Lung (tissue), 12 donors: ENCODE data around the gene TSPAN17. TPM values are rescaled to one million over a fixed set of nuclear protein-coding genes. Genes with fewer than 3 reads are reported as not detected.

ENCODE experiments used
- ATAC-seq: fragments of 200-7000 bp; cut with Tn5 transposase; one replicate; pipeline ENCODE4 v1.9.1; 2020; ENCODE audit warnings: moderate number of reproducible peaks; ENCODE audit not compliant: insufficient read depth, low FRiP score
- DNase-seq, 3 donors: peaks; one replicate each; pipeline ENCODE4 v3.0.0-alpha.2; 2013 to 2017
- H3K27ac ChIP-seq, 2 donors: one replicate each; pipeline ENCODE4 v1.5.1; 2013; ENCODE audit warnings: mild to moderate bottlenecking in 2 of 2, moderate library complexity in 2 of 2, control low read depth in 1 of 2, inconsistent platforms in 1 of 2, low read depth in 1 of 2, low read length in 1 of 2
- H3K27me3 ChIP-seq, 3 donors: one replicate each; pipeline ENCODE4 v1.5.1; 2013; ENCODE audit warnings: low read length in 2 of 3; ENCODE audit not compliant: control insufficient read depth in 3 of 3, insufficient read depth in 3 of 3
- H3K36me3 ChIP-seq, 4 donors: one replicate each; pipeline ENCODE4 v1.5.1; 2013; ENCODE audit warnings: low read length in 4 of 4, mild to moderate bottlenecking in 1 of 4, moderate library complexity in 1 of 4; ENCODE audit not compliant: control insufficient read depth in 4 of 4, insufficient read depth in 4 of 4
- H3K4me1 ChIP-seq, 5 donors: one replicate each; pipeline ENCODE4 v1.5.1; 2013; ENCODE audit warnings: low read length in 5 of 5, mild to moderate bottlenecking in 2 of 5, moderate library complexity in 1 of 5; ENCODE audit not compliant: control insufficient read depth in 5 of 5, insufficient read depth in 5 of 5
- H3K4me3 ChIP-seq: one replicate; pipeline ENCODE4 v1.5.1; 2013; ENCODE audit warnings: mild to moderate bottlenecking, control low read depth, moderate library complexity
- H3K9ac ChIP-seq, 2 donors: one replicate each; pipeline ENCODE4 v1.5.1; 2013; ENCODE audit warnings: low read length in 2 of 2, control low read depth in 1 of 2; ENCODE audit not compliant: insufficient read depth in 1 of 2
- H3K9me3 ChIP-seq, 4 donors: one replicate each; pipeline ENCODE4 v1.5.1; 2013; ENCODE audit warnings: low read length in 3 of 4, mild to moderate bottlenecking in 1 of 4, moderate library complexity in 1 of 4; ENCODE audit not compliant: control insufficient read depth in 4 of 4, insufficient read depth in 3 of 4
- WGBS, 2 donors: extraction: QIAGEN DNeasy Blood & Tissue Kit; methylation state at CpG; one replicate each; pipeline ENCODE4 v1.1.7; 2013; 5-methylcytosine and 5-hydroxymethylcytosine counted together
- polyA plus RNA-seq, 2 donors: library from polyadenylated mRNA; stranded (reverse); fragments of 200-250 nt; gene quantifications; one replicate each; pipeline ENCODE4 v1.2.1, GENCODE V29; 2013
- total RNA-seq, 2 donors: library from RNA; depleted of rRNA in 1 of 2; stranded (reverse); fragments of >200 nt in 1 of 2; gene quantifications; one replicate each; pipeline ENCODE4 v1.2.1, GENCODE V29; 2014 to 2021
- TF ChIP-seq, protein P1 (sequence below): IDR thresholded peaks from 2 replicates; pipeline ENCODE4 v1.5.1; 2012; ENCODE audit warnings: mild to moderate bottlenecking; ENCODE audit errors: control extremely low read depth, extremely low read depth
- donor health status: control.
- donor health status: control.
- donor health status: Bipolar disorder and iron deficiency.
- donor health status: healthy.
- donor health status: DM: yes; HTN: yes; CAD: no.

Gene TSPAN17
- total and polyA plus RNA-seq, 4 donors, result 14.8 to 37.4 (median 27.8) TPM

DNA sequence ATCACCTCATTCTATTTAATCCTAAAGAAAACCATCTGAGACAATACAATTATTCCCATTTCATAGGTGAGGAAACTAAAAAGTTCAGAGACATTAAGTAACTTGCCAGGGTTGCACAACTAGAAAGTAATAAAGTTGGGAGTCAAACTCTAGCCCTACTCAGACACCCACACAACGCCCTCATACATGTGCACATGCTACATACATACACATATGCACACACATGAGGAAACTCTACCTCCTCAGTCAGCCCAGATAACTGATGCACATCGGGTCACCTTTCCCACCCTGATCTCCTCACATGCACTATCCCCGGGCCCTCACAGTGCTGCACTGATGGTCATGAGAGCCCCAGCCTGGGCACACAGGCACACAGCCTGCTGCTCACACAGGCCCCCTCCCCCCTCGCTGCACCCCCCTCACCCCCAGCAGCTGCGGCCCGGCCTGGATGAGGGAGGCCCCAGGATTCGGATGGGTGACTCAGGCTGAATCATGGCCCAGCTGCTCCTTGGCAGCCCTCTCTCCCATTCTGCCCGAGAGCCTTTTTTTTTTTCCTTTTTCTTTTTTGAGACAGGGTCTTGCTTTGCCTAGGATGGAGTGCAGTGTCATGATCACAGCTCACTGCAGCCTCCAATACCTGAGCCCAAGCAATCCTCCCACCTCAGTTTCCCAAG lies 32.3 kb upstream of the TSPAN17 start:
- Histone ChIP-seq H3K9ac (no peak overlapping the region), H3K9me3 (peaks cover 0 to 10% (median 0%) of the 10 kb centered on the region in 4 donors), H3K27me3 (peaks cover 4 to 45% (median 24%) of the 10 kb centered on the region in 3 donors), H3K4me3 (no peak overlapping the region), H3K27ac (no peak overlapping the region), H3K4me1 (peaks cover 0 to 8% (median 0%) of the 10 kb centered on the region in 5 donors), H3K36me3 (no peaks in the 10 kb centered on the region)
- no peak for DNase-seq
- TF ChIP-seq, protein P1, sequence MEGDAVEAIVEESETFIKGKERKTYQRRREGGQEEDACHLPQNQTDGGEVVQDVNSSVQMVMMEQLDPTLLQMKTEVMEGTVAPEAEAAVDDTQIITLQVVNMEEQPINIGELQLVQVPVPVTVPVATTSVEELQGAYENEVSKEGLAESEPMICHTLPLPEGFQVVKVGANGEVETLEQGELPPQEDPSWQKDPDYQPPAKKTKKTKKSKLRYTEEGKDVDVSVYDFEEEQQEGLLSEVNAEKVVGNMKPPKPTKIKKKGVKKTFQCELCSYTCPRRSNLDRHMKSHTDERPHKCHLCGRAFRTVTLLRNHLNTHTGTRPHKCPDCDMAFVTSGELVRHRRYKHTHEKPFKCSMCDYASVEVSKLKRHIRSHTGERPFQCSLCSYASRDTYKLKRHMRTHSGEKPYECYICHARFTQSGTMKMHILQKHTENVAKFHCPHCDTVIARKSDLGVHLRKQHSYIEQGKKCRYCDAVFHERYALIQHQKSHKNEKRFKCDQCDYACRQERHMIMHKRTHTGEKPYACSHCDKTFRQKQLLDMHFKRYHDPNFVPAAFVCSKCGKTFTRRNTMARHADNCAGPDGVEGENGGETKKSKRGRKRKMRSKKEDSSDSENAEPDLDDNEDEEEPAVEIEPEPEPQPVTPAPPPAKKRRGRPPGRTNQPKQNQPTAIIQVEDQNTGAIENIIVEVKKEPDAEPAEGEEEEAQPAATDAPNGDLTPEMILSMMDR, result no peak
- ATAC-seq, result no peak
- WGBS, 2 donors, result 61 to 73% methylated on average over 8 of the region's 8 CpGs

DNA sequence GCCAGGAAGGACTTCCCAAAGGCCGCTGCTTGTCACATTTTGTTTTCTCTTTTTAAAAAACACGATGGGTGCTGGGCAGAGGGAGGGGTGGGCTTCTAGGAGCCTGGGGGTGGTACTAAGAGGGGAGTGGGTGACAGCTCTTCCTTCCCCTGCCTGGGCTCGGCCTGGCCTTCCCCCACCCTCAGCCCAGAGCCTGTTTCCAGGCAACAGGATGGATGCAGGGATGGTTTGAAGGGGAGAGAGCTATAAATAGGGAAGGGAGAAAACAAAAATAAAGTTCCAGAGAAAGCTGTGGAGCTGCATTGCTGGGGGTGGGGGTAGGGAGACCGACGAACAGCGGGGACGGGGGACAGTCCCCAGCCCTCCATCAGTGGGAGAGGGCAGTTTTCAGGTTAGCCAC lies 30.8 kb upstream of the TSPAN17 start:
- Histone ChIP-seq H3K9me3 (peaks cover 0 to 10% (median 0%) of the 10 kb centered on the region in 4 donors), H3K27me3 (peaks cover 4 to 61% (median 35%) of the 10 kb centered on the region in 3 donors), H3K36me3 (no peaks in the 10 kb centered on the region), H3K4me3 (no peak overlapping the region), H3K4me1 (peaks cover 0 to 9% (median 0%) of the 10 kb centered on the region in 5 donors), H3K27ac (no peak overlapping the region), H3K9ac (no peak overlapping the region)
- 70% methylated on average over 7 of the region's 7 CpGs for WGBS, 2 donors
- ATAC-seq, result no peak
- TF ChIP-seq, protein P1, result no peak
- DNase-seq, result no peak

DNA sequence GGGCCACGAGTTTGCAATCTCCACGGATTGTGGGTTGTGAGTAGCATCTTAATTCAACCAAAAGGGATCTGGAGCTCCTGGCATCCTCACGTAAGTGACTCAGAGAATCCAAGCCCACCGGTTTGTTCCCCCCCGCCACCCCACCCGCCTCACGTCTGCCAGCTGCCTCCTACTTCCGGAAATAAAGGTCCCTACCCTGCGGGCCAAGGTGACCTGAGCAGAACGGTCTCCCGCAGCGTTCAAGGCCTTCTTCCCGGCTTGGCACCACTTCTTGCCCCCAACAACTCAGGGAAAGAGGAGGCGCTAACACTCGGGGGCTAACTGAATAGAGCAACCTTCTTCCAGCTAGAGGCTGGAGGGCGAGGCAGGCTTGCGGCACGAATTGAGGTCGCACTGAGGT lies 28.5 kb upstream of the TSPAN17 start:
- no peak overlapping the region for H3K4me3 ChIP-seq
- TF ChIP-seq, protein P1, result no peak
- peaks cover 7 to 65% (median 41%) of the 10 kb centered on the region in 3 donors for H3K27me3 ChIP-seq
- DNase-seq, result no peak
- 29 to 31% methylated on average over 19 of the region's 19 CpGs for WGBS, 2 donors
- H3K27ac ChIP-seq, result no peak overlapping the region
- ATAC-seq, result no peak
- no peaks in the 10 kb centered on the region for H3K36me3 ChIP-seq
- H3K4me1 ChIP-seq, result peaks cover 0 to 9% (median 0%) of the 10 kb centered on the region in 5 donors
- peaks cover 0 to 10% (median 0%) of the 10 kb centered on the region in 4 donors for H3K9me3 ChIP-seq
- H3K9ac ChIP-seq, result no peak overlapping the region
